Globus pallidus (tissue), 1 donor: ENCODE data around the gene CUX1.

Experiments
- DNase-seq: peaks from one replicate; pipeline ENCODE4 v3.0.0-alpha.2; 2015; ENCODE audit warnings: low spot score

CUX1 gene

DNA sequence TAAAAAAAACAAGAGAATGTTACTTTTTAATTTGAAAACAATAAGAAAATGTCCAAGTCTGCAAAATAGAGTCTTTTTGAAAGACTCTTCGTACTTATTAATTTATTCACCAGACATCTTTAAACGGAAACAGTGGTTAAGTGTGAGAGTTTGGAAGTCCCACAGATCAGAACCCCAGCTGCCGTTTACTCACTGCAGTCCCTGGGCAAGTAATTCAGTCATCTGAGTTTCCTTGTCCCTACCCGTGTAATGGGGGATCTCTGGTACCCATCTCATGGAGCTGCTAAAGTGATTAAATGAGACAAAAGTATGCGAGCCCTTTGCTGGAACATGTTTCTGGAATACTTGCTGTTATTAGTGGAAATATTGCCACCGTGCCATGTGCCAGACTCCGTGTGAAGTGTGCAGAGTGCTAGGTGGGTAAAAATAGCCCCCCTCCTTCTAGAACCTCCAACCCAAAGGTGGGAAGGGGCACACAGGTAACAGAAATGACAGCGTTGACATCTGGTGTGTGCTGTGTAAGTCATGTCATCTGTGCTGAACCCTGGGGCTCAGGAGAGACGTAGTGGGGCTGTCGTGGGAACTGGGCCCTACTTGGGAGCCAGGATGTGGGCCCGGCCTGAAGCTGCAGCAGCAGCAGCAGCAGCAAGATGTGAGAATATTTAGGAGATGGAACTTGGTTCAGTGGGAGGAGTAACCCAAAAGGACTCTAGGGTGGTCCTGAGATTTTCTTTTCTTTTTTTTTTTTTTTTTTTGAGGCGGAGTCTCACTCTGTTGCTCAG, 140.5 kb downstream of the CUX1 start:
- no peak for DNase-seq

DNA sequence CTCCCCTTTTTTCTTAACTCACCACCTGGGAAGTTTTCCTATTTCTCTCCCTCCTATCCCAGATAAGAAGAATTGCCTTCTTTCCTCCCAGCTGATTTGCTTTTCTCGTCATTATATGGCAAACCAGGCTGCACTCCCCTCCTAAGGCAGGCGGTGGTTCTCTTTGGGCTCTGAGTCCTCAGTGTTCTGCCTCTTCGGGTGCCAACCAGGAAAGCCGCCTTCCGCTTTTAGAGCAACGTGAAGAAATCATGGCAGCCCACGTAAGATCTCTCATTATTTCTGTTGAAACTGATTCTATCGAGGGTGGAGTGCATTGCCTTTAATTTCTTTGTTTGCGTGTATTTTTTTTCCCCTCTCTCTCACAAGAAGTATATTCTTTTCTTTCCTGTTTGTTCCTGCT, 141.9 kb downstream of the CUX1 start:
- DNase-seq, result no peak

DNA sequence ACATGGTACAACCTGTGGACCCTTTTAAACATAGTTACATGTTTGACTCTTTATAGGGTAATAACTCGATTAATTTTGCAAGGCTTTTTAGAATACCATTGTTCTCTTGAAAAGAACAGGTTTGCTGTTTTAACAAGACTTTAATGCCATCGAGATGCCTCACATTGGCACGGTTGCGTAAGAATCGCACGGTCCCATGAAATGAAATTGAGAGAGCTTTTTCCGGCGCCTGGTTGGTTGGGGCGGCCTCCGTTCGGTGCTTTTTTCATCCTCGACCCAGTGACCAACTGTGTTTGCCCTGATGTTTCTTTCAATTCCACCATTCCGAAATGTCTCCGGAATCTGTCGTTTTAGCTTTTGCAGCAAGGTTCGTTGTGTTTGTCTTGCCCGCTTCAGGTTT, 142.4 kb downstream of the CUX1 start:
- no peak for DNase-seq

GRCh38 chr7:101960323-101960722, 142.9 kb downstream of the CUX1 start:
- DNase-seq, result no peak

DNA sequence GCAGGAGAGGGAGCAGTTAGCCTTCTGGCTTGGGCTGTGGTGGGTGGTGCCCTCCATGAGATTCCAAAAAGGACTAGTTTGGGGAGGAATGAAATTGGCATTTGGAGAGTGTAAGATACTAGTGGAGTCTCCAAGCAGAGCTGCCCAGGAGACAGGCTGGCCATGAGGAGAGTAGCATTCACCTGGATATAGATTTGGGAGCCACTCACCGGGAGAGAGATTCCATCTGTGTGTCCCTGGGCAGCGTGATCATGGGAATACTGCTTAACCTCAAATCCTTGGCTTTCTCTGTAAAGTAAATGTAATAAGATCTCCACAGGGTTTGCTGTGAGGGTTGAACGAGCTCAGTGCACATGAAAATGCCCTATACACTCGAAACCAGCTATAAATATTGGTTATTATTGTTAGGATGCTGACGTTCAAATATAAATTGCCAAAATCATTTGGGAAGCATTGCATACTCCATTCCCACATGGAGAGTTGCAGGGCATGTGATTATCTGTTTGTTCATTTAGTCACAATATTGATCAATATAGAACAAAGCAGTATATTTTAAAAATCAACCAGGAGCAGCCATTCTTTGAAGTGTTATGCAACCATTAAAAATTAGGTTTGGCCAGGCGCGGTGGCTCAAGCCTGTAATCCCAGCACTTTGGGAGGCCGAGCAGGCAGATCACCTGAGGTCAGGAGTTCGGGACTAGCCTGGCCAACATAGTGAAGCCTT, 143.7 kb downstream of the CUX1 start:
- DNase-seq, result no peak

GRCh38 chr7:101961811-101962210, 144.4 kb downstream of the CUX1 start:
- no peak for DNase-seq

GRCh38 chr7:101963693-101964092, 146.3 kb downstream of the CUX1 start:
- no peak for DNase-seq

DNA sequence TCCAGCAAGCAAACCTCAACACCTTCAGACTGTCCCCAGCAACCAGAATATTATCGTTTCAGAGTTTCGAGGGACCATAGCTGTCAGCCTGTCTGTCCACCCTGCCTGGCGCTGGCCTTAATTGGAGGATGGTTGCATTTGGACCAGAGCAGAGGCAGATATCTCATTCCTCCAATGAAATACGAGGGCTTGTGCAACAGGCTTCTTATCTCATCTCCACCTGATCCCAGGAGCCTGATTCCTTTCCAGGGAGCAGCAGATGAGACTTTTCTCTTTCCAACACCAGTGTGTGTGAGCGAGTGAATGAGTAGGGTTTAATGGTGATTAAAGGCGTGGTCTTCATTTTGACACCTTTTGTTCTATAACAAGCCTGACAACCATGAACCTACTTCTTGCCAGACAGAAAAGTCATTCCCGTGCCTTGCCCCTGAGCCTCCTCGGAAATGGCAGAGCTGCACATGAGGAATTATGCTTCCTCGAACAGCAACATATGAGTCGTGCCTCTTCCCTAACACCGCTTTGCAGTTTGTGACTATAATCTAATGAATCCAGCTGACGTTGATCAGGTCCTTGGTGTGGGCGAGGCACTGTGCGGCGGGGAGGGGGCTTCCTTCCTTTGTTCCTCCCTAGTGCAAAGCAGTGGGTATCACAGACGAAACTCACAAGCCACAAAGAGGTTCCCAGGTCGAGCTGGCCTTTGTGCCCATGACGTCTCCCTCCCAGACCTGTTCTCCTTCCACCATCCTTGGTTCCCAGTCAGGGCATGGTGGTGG, 147.4 kb downstream of the CUX1 start:
- no peak for DNase-seq

DNA sequence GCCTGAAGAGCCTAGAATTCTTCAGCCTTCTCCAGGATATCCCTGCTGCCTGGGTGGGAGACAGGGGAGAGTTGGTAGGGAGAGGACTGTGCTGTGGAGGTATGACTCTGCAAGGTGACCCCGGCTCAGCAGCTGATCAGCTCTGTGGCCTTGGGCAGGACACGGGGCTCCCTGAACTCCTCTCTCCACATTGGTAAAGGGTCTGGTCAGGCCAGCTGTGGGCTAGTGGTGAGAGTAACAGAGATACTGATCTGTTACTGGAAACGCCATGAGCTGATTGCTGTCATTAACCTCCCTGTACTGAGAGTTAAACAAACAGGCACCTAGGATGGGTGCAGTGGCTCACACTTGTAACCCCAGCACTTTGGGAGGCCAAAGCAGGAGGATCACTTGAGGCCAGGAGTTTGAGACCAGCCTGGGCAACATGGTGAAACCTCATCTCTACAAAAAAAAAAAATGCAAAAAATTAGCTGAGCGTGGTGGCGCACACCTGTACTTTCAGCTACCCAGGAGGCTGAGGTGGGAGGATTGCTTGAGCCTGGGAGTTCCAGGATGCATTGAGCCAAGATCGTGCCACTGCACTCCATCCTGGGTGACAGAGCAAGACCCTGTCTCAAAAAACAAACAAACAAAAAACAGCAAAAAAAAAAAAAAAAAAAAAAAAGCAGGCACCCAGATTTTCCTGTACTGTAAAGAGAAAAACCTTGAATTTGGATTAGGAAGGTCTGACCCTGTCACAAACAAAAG, 151.5 kb downstream of the CUX1 start:
- no peak for DNase-seq

- no peak for DNase-seq
Measured at GRCh38 chr7:101969997-101970585, 152.7 kb downstream of the CUX1 start.

DNA sequence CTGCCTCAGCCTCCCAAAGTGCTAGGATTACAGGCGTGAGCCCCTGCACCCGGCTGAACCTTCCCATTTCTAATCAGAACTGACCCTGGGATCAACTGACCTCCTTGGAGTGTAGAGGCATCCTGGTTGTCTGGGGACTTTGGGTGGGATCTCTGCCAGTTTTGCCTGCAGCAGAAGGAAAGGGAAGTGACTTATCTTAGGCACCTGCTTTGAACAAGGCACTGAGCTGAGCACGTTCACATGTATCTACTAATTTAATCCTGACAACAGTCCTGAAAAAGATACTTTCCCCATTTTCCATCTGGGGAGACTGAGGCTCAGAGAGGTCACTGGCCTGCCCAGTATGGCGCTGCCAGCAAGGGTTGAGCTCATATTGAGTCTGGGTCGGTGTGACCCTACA, 153.4 kb downstream of the CUX1 start:
- no peak for DNase-seq

GRCh38 chr7:101971457-101971856, 154.0 kb downstream of the CUX1 start:
- DNase-seq, result no peak

DNA sequence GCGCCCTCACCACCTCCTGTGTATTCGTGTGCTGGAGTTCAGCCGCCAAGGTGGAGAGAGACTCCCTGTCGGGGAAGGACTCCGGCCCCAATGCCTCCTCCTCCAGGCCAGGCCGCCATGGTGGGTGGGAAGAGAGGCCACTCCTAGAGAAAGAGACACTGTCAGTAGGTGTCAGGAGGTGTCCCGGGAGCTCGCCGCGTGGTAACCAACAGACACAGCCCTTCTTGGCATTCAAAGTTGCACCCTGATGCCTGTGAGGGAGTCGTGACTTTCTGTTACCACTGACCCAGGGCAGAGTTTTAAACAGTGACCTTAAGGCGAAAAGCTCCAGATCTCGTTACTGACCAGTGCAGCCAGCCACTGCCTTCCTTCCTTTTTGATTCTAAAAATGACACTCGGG, 155.2 kb downstream of the CUX1 start:
- DNase-seq, result no peak

- DNase-seq, result no peak
Measured at GRCh38 chr7:101973130-101973529, 155.7 kb downstream of the CUX1 start.

- DNase-seq, result no peak
Measured at GRCh38 chr7:101974393-101974792, 157.0 kb downstream of the CUX1 start.

GRCh38 chr7:101975046-101975445, 157.6 kb downstream of the CUX1 start:
- no peak for DNase-seq

- DNase-seq, result no peak
Measured at GRCh38 chr7:101976411-101976810, 159.0 kb downstream of the CUX1 start.

DNA sequence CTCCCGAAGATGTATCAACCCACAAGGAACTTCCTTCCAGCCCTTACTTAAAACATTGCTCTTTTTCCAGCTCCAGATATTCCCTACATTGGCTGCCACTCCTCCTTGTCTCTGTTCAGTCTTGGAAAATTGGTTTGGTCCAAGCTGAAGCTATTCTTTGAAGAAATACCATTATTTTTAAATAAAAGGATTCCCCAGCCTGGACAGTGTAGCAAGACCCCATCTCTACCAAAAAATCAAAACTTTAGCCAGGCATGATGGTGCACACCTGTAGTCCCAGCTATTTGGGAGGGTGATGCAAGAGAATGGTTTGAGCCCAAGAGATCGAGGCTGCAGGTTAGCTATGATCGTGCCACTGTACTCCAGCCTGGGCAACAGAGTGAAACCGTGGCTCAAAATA, 159.8 kb downstream of the CUX1 start:
- DNase-seq, result no peak

- no peak for DNase-seq
Measured at GRCh38 chr7:101978683-101979082, 161.3 kb downstream of the CUX1 start.

DNA sequence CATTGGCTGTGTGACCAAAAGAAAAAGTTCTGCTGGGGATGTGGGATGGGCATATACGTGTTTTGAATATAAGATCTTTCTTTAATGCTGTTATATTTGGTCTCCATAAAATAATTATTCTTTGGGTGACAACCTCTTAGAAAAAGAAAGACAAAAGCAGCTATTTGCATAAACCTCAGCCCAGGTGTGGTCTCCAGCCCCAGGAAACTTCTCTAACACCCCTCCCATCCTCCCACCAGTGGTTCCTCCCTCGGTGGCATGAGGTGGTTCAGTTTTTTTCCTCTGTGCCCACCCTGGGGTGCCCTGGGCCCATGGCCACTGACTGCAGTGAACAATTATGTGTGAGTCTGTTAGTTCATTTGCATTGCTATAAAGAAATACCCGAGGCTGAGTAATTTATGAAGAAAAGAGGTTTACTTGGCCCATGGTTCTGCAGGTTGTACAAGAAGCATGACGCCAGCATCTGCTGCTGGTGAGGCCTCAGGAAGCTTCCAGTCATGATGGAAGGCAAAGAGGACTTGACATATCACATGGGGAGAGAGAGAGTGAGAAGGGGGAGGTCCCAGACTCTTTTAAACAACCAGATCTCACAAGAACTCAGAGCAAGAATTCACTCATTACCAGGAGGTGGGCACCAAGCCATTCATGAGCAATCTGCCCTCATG, 165.9 kb downstream of the CUX1 start:
- DNase-seq, result no peak
